Measurements from ENCODE around the gene UHMK1.
"Not testable (repeated sequence)": the region's sequence is repeated elsewhere in the genome, so short reads cannot be mapped to it uniquely, and the experiment has no call there.

Gene UHMK1

GRCh38 chr1:162568802-162569201, 71.2 kb downstream of the UHMK1 start:
- DNase-seq: no peak

GRCh38 chr1:162570718-162571117, 73.1 kb downstream of the UHMK1 start:
- no peak for DNase-seq

- DNase-seq: not testable (repeated sequence)
Observed at GRCh38 chr1:162571121-162571520, 73.5 kb downstream of the UHMK1 start.

GRCh38 chr1:162571696-162572095, 74.1 kb downstream of the UHMK1 start:
- no peak for DNase-seq

- no peak for DNase-seq
Observed at GRCh38 chr1:162573136-162573535, 75.5 kb downstream of the UHMK1 start.

- no peak for DNase-seq
Observed at GRCh38 chr1:162578071-162578700, 80.6 kb downstream of the UHMK1 start.

- no peak for DNase-seq
Observed at GRCh38 chr1:162578936-162579335, 81.3 kb downstream of the UHMK1 start.

Data from left hindlimb (tissue), 1 donor.